ENCODE results near the gene SETMAR.
"Not testable (repeated sequence)": the region's sequence is repeated elsewhere in the genome, so short reads cannot be mapped to it uniquely, and the experiment has no call there.

The SETMAR gene

DNA sequence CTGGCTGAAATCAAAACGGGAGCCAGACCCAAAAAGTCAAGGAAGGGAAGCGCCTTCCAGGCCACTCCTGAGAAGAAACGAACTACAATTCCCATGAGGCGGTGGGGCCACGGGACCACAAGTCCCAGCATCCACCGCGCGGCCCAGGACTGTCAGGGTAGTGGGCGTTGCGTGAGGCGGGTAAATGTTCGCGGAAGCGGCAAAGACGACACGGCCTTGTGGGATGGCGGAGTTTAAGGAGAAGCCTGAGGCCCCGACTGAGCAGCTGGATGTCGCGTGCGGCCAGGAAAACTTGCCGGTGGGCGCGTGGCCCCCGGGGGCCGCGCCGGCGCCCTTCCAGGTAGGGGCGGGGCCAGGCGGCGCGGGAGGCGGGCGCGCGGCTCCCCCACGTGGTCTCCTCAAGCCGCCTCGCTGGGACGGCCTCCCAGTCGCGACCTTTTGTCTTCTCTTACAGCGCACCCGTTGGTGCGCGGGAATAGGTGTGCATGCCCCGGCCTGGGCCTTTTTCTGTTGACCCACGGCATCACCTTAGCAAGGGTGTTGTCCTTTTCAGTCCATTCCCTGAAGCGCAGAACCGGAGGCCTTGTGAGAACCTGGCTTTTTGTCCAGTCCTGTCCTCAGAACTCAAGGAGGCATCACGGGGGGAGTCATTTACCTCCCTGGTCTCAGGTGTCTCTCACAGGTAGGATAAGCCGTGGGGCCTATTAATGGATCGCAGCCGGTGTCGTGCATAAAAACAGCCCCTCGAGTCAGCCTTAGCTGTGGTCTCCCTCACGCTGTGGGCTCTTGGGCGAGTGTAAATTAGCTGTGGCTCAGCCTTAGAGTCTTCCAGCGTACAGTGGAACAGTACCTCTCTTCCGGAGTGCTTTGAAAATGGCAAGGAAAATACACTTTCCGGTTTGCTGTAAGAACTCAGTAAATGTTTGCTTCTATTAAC lies at the start of gene SETMAR:
TSS of gene SETMAR (plus strand) at position 183 of the 937 bp plus-strand sequence. CDS start at position 185, 2 bp downstream.
- DNase-seq, result peak; percentile 63 to 93 (median 80)

GRCh38 chr3:4261406-4261805 lies 41.8 kb upstream of the SETMAR start:
- DNase-seq, result no peak

- DNase-seq, result no peak
These were observed 39.1 kb upstream of the SETMAR start for GRCh38 chr3:4264040-4264439.

- peak in 1 of 6 experiments; percentile 2 for DNase-seq
These were observed 32.4 kb upstream of the SETMAR start for GRCh38 chr3:4270720-4271119.

- no peak for DNase-seq
These were observed 31.3 kb upstream of the SETMAR start for GRCh38 chr3:4271834-4272233.

DNA sequence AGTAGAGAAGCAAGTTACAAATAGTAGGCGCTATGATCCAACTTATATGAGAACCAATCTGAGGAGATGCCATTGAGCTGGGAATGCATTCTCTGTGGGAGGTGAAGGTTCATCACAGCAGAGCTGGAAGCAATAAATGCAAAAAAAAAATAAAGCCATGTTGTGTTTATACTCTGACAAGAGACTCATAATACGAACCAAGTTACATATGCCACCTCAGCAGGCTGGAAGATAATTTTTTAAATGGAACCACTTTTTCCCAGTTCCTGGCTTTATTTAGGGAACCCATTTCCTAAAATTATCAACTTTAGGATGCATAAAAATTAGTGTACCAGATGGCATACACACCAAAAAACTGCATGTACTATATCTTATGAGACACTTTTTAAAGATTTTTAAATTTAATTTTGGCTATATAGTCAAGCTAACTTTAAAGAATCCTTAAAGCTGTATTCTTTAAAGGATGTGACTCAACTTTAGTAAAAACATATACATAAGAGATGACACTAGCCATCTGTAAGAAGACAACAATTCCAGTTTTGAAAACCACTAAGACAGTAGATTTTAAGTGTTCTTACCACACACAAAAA lies 23.6 kb upstream of the SETMAR start:
- no peak for DNase-seq

GRCh38 chr3:4281991-4282390 lies 21.2 kb upstream of the SETMAR start:
- no peak for DNase-seq

GRCh38 chr3:4284865-4285264 lies 18.3 kb upstream of the SETMAR start:
- no peak for DNase-seq

DNA sequence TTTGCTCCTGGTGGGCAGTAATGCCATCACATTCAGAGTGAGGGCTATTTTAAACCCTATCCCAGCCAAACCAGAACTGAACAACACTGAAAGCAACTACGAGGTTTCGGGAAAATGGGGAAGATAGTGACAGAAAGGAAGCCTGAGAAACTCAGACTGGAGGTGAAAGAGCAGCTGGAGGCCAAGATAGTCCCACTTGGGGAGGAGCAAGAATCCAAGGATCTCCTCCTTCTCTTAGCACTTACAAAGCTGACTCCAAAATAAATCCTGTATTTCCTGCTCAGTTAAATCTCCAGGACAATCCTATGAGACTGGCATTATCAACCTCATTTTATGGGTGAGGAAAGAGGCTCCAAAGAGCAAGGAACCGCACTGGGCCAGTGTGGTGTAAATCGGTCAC lies 14.1 kb upstream of the SETMAR start:
- DNase-seq, result no peak

- DNase-seq, result peak in 3 of 6 experiments; percentile 3 to 48 (median 17)
These were observed 12.8 kb upstream of the SETMAR start for GRCh38 chr3:4290272-4290893.

GRCh38 chr3:4292301-4292700 lies 10.9 kb upstream of the SETMAR start:
- DNase-seq, result no peak

GRCh38 chr3:4294616-4295327 lies 8.4 kb upstream of the SETMAR start:
- no peak for DNase-seq

GRCh38 chr3:4296454-4296853 lies 6.7 kb upstream of the SETMAR start:
- DNase-seq, result not testable (repeated sequence)

GRCh38 chr3:4297486-4297885 lies 5.7 kb upstream of the SETMAR start:
- DNase-seq, result no peak

GRCh38 chr3:4302747-4303146 lies 422 bp upstream of the SETMAR start:
- no peak for DNase-seq

DNA sequence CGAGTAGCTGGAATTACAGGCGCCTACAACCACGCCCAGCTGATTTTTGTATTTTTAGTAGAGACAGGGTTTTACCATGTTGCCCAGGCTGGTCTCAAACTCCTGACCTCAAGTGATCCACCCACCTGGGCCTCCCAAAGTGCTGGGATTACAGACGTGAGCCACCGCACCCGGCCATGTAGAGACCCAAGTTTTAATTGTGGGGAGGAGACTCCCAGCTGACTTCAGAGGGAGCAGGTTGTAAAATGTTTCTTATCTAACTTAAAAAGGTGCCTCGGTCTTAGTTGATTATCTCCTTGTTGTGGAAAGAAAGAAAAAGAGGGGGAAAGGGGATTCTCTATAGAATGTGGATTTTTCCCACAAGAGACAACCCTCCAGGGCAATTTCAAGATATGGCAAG lies 2.0 kb downstream of the SETMAR start:
- not testable (repeated sequence) for DNase-seq

- no peak for DNase-seq
These were observed 2.9 kb downstream of the SETMAR start for GRCh38 chr3:4306091-4306490.

DNA sequence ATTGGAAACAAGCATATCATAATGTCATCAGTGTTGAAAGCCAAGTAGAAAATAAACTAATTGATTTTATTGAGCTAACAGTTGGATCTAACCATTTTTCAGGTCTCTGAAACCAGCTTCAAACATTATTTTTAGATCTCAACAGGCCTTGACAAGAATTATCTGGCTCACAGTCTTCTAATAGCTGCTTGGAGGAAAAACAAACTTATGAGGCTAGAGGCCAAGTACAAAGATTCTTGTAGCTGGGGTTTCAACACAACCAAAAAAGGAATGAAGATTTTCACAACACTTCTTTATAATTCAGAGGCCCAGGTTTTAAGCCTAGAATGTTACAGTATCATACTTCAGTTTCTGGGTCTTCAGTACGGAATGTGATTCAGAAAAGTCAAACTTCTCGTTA lies 3.7 kb downstream of the SETMAR start:
- no peak for DNase-seq

DNA sequence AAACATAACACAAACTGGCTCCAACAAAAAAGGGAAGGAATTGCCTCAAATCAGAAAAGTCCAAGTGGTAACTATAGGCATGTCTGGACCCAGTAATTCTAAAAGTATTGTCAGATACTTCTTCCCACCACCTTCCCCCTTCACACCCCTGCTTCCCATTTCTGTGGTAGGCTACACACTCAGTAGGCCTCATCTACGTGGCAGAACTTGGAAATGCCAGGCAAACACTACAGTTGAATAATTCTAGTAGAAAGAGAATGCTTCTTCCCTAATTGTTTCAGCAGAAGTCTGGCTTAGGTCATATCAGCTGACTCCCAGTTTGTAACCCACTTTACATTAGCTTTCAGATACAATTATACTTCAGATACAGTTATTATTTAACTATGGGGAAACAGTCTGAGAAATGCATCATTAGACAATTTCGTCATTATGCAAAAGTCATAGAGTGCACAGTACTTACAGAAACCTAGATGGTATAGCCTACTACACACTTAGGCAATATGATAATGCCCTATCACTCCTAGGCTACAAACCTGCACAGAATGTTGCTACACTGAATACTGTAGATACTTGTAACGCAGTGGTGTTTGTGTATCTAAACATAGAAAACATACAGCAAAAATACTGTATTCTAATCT lies 6.4 kb downstream of the SETMAR start:
- no peak for DNase-seq

- DNase-seq, result no peak
These were observed 7.8 kb downstream of the SETMAR start for GRCh38 chr3:4310971-4311370.

GRCh38 chr3:4311496-4311895 lies 8.3 kb downstream of the SETMAR start:
- DNase-seq, result no peak

DNA sequence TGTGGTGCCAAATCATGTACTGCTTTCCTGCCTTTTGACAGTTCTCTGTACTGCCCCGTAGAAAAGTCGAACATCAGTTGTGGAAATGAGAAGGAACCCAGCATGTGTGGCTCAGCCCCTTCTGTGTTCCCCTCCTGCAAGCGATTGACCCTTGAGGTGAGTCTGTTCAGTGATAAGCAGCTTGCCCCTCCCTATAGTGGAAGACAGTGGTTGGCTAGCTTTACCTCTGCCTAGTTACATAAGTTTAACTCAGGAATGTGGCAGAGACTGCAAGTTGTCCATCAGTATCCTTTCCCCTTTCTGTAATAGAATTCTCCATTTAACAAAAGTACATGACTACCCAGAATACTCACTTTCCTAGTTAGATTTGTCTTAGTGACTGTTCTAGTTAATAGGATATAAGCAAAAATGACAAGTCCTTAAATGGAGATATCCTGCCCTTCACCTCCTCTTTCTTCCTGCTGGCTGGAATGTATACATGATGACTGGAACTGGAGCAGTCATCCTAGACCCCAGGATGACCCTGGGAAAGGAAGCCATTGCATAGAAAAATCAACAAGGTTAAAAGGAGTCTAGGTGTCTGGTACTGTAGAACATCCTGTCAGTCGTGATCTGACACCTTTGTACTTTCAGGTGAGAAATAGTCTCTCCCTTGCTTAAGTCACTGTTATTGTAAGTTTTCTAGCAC lies 10.6 kb downstream of the SETMAR start:
- no peak for DNase-seq

Data from stimulated activated naive CD4-positive, alpha-beta T cell (primary cell).